Mesendoderm (in vitro differentiated cells): ENCODE results near the gene RERG.

Experiments
- DNase-seq: peaks from one replicate; pipeline ENCODE4 v3.0.0; 2013
- H2AK5ac ChIP-seq: 2 replicates; pipeline ENCODE4 v1.6.1; 2013; ENCODE audit warnings: low read length, inconsistent platforms
- H2BK120ac ChIP-seq: 2 replicates; pipeline ENCODE4 v1.6.1; 2013; ENCODE audit warnings: low read depth, mild to moderate bottlenecking, low read length, moderate library complexity, mixed read lengths
- H2BK15ac ChIP-seq: replicated peaks from 2 replicates; pipeline ENCODE4 v1.6.1; 2013; ENCODE audit warnings: low read depth, mild to moderate bottlenecking, moderate library complexity
- H2BK5ac ChIP-seq: 2 replicates; pipeline ENCODE4 v1.6.1; 2013; ENCODE audit warnings: low read length, inconsistent platforms
- H3K18ac ChIP-seq: 2 replicates; pipeline ENCODE4 v1.6.1; 2013; ENCODE audit warnings: mild to moderate bottlenecking, low read length, mixed read lengths
- H3K23ac ChIP-seq: one replicate; pipeline ENCODE4 v1.6.1; 2013; ENCODE audit warnings: low read length
- H3K27ac ChIP-seq: 2 replicates; pipeline ENCODE4 v1.5.1; 2013; ENCODE audit warnings: low read depth, mild to moderate bottlenecking, inconsistent platforms, low read length, moderate library complexity
- H3K27me3 ChIP-seq: 2 replicates; pipeline ENCODE4 v1.6.1; 2013; ENCODE audit warnings: low read length, control low read depth, mild to moderate bottlenecking, inconsistent platforms; ENCODE audit not compliant: insufficient read depth, poor library complexity
- H3K36me3 ChIP-seq: 2 replicates; pipeline ENCODE4 v1.6.1; 2013; ENCODE audit warnings: low read length, inconsistent platforms; ENCODE audit not compliant: control insufficient read depth, insufficient read depth
- H3K4ac ChIP-seq: one replicate; pipeline ENCODE4 v1.6.1; 2013; ENCODE audit warnings: low read depth, mild to moderate bottlenecking, low read length, moderate library complexity
- H3K4me1 ChIP-seq: 2 replicates; pipeline ENCODE4 v1.6.1; 2013; ENCODE audit warnings: low read depth, low read length, inconsistent platforms; ENCODE audit not compliant: control insufficient read depth
- H3K4me2 ChIP-seq: 2 replicates; pipeline ENCODE4 v1.6.1; 2013; ENCODE audit warnings: low read length
- H3K4me3 ChIP-seq: 2 replicates; pipeline ENCODE4 v1.5.1; 2013; ENCODE audit warnings: mild to moderate bottlenecking, low read length
- H3K56ac ChIP-seq: one replicate; pipeline ENCODE4 v1.6.1; 2013; ENCODE audit warnings: low read length
- H3K79me1 ChIP-seq: 2 replicates; pipeline ENCODE4 v1.6.1; 2013; ENCODE audit warnings: low read length, inconsistent platforms
- H3K79me2 ChIP-seq: 2 replicates; pipeline ENCODE4 v1.6.1; 2013; ENCODE audit warnings: mild to moderate bottlenecking, low read length; ENCODE audit not compliant: control insufficient read depth, insufficient read depth
- H3K9ac ChIP-seq: 2 replicates; pipeline ENCODE4 v1.6.1; 2013; ENCODE audit warnings: low read length, inconsistent platforms
- H4K5ac ChIP-seq: one replicate; pipeline ENCODE4 v1.6.1; 2013; ENCODE audit warnings: low read length
- H4K8ac ChIP-seq: one replicate; pipeline ENCODE4 v1.6.1; 2013; ENCODE audit warnings: low read depth, mild to moderate bottlenecking, control low read depth, low read length, moderate library complexity
- WGBS: extraction: QIAGEN DNeasy Blood & Tissue Kit; methylation state at CpG from one replicate; pipeline ENCODE4 v1.1.7; 2013; ENCODE audit warnings: low lambda C conversion rate, missing lambda C conversion rate; ENCODE audit not compliant: insufficient coverage; ENCODE audit errors: extremely low coverage; 5-methylcytosine and 5-hydroxymethylcytosine counted together

RERG gene

GRCh38 chr12:15194456-15195368, 26.5 kb downstream of the RERG start:
- Histone ChIP-seq H2BK15ac (no peak overlapping the region), H4K8ac (no peak overlapping the region), H4K5ac (no peak overlapping the region), H3K27ac (no peak overlapping the region), H3K4ac (no peak overlapping the region), H3K9ac (no peak overlapping the region), H3K36me3 (no peaks in the 10 kb centered on the region), H3K79me2 (no peaks in the 10 kb centered on the region), H2AK5ac (no peak overlapping the region), H3K79me1 (no peaks in the 10 kb centered on the region), H2BK5ac (no peak overlapping the region), H2BK120ac (no peak overlapping the region), H3K4me1 (no peaks in the 10 kb centered on the region), H3K4me3 (no peak overlapping the region), H3K18ac (no peak overlapping the region), H3K4me2 (no peak overlapping the region), H3K23ac (no peak overlapping the region), H3K27me3 (no peaks in the 10 kb centered on the region), H3K56ac (no peak overlapping the region)
- no CpG with 5 or more reads among the region's 6 CpGs for WGBS
- no peak for DNase-seq

- no peaks in the 10 kb centered on the region for H3K79me2 ChIP-seq
- WGBS = no CpG with 5 or more reads among the region's 3 CpGs
Observed at GRCh38 chr12:15193946-15194345, 27.3 kb downstream of the RERG start.

GRCh38 chr12:15192720-15193119, 28.5 kb downstream of the RERG start:
- Histone ChIP-seq H3K56ac (no peak overlapping the region), H3K9ac (no peak overlapping the region), H3K27ac (no peak overlapping the region), H3K4ac (no peak overlapping the region), H2BK120ac (no peak overlapping the region), H2BK5ac (no peak overlapping the region), H2AK5ac (no peak overlapping the region), H3K4me2 (no peak overlapping the region), H3K4me3 (no peak overlapping the region), H3K23ac (no peak overlapping the region), H3K18ac (no peak overlapping the region), H4K5ac (no peak overlapping the region), H3K4me1 (no peaks in the 10 kb centered on the region), H3K79me2 (no peaks in the 10 kb centered on the region), H3K79me1 (no peaks in the 10 kb centered on the region), H3K27me3 (no peaks in the 10 kb centered on the region), H3K36me3 (no peaks in the 10 kb centered on the region), H4K8ac (no peak overlapping the region), H2BK15ac (no peak overlapping the region)
- WGBS = no CpG with 5 or more reads among the region's 3 CpGs
- no peak for DNase-seq

More at GRCh38 chr12:15193946-15194345, 27.3 kb downstream of the RERG start:
- H2BK120ac ChIP-seq = no peak overlapping the region
- H3K4me2 ChIP-seq = no peak overlapping the region
- H3K56ac ChIP-seq = no peak overlapping the region
- no peak overlapping the region for H3K4me3 ChIP-seq
- H3K4me1 ChIP-seq = no peaks in the 10 kb centered on the region
- no peak overlapping the region for H2AK5ac ChIP-seq
- H3K27ac ChIP-seq = no peak overlapping the region
- no peak overlapping the region for H4K5ac ChIP-seq
- no peaks in the 10 kb centered on the region for H3K36me3 ChIP-seq
- H3K79me1 ChIP-seq = no peaks in the 10 kb centered on the region
- H4K8ac ChIP-seq = no peak overlapping the region
- H3K18ac ChIP-seq = no peak overlapping the region
- H2BK15ac ChIP-seq = no peak overlapping the region
- no peak overlapping the region for H2BK5ac ChIP-seq
- H3K27me3 ChIP-seq = no peaks in the 10 kb centered on the region
- no peak overlapping the region for H3K4ac ChIP-seq
- no peak for DNase-seq
- no peak overlapping the region for H3K23ac ChIP-seq
- no peak overlapping the region for H3K9ac ChIP-seq

DNA sequence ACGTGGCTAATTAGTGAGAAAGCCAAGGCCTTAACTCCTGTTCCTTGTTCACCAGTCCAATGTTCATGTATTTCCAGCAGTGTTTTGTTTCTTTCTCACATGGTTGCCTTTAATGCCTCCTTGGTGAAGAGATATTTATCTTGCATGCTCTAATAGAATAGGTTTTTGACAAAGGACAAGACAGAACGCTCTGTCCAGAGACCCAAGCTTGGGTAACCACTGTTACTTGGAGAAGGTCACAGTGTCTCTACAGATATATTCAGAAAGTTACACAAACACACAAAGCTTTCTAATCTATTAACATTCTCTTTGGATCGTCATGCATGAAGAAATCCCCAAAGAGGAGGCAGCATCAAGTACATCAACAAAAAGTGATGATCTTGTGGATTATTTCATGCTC, 33.1 kb downstream of the RERG start:
- no peak overlapping the region for H2BK5ac ChIP-seq
- no peak overlapping the region for H3K27ac ChIP-seq
- no peak overlapping the region for H3K18ac ChIP-seq
- no peak overlapping the region for H2BK120ac ChIP-seq
- no CpG with 5 or more reads among the region's 3 CpGs for WGBS
- H3K79me1 ChIP-seq = no peaks in the 10 kb centered on the region
- H3K9ac ChIP-seq = no peak overlapping the region
- H3K4me1 ChIP-seq = no peaks in the 10 kb centered on the region
- no peaks in the 10 kb centered on the region for H3K27me3 ChIP-seq
- H3K4me3 ChIP-seq = no peak overlapping the region
- H2BK15ac ChIP-seq = no peak overlapping the region
- H3K4ac ChIP-seq = no peak overlapping the region
- no peak overlapping the region for H3K23ac ChIP-seq
- no peaks in the 10 kb centered on the region for H3K36me3 ChIP-seq
- no peak overlapping the region for H4K5ac ChIP-seq
- DNase-seq = no peak
- H3K79me2 ChIP-seq = no peaks in the 10 kb centered on the region
- no peak overlapping the region for H2AK5ac ChIP-seq
- H4K8ac ChIP-seq = no peak overlapping the region
- no peak overlapping the region for H3K4me2 ChIP-seq
- no peak overlapping the region for H3K56ac ChIP-seq

DNA sequence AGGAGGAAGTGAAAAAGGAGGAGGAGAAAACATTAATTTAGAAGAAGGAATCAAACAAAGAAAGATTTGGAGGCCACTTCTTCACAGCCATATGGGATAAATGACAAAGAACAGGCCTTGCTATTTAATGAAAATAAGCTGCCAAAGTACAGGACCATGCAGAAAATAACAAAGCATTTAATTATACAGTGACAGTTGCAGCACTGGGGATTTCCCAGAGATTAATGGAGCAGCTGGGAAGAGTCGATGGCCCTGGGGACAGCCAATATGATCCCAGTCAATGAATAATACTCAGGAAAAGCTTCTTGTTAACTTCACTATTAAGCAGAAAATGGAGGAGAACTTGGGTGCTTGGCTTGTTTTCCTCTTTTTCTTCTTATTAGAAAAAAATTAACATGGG, 34.6 kb downstream of the RERG start:
- Histone ChIP-seq H3K23ac (no peak overlapping the region), H3K4me1 (no peaks in the 10 kb centered on the region), H3K4ac (no peak overlapping the region), H3K56ac (no peak overlapping the region), H3K4me2 (no peak overlapping the region), H4K8ac (no peak overlapping the region), H2BK15ac (no peak overlapping the region), H3K79me1 (no peaks in the 10 kb centered on the region), H2AK5ac (no peak overlapping the region), H3K27ac (no peak overlapping the region), H3K79me2 (no peaks in the 10 kb centered on the region), H4K5ac (no peak overlapping the region), H3K4me3 (no peak overlapping the region), H2BK5ac (no peak overlapping the region), H3K36me3 (no peaks in the 10 kb centered on the region), H3K18ac (no peak overlapping the region), H3K9ac (no peak overlapping the region), H2BK120ac (no peak overlapping the region), H3K27me3 (no peaks in the 10 kb centered on the region)
- no peak for DNase-seq
- no CpG with 5 or more reads among the region's 1 CpG for WGBS

GRCh38 chr12:15184484-15184883, 36.7 kb downstream of the RERG start:
- H2BK15ac ChIP-seq = no peak overlapping the region
- H3K56ac ChIP-seq = no peak overlapping the region
- H3K27me3 ChIP-seq = no peaks in the 10 kb centered on the region
- H3K18ac ChIP-seq = no peak overlapping the region
- H2BK120ac ChIP-seq = no peak overlapping the region
- no peak overlapping the region for H4K8ac ChIP-seq
- H3K9ac ChIP-seq = no peak overlapping the region
- DNase-seq = no peak
- no peak overlapping the region for H3K4me3 ChIP-seq
- H3K79me2 ChIP-seq = no peaks in the 10 kb centered on the region
- H3K4me2 ChIP-seq = no peak overlapping the region
- H3K4ac ChIP-seq = no peak overlapping the region
- H4K5ac ChIP-seq = no peak overlapping the region
- H2BK5ac ChIP-seq = no peak overlapping the region
- H2AK5ac ChIP-seq = no peak overlapping the region
- no peak overlapping the region for H3K23ac ChIP-seq
- no CpG with 5 or more reads among the region's 4 CpGs for WGBS
- no peaks in the 10 kb centered on the region for H3K79me1 ChIP-seq
- H3K27ac ChIP-seq = no peak overlapping the region
- no peaks in the 10 kb centered on the region for H3K4me1 ChIP-seq
- H3K36me3 ChIP-seq = no peaks in the 10 kb centered on the region
